Testis (tissue), 3 donors: Measurements from ENCODE around the gene SSTR4. TPM values are rescaled to one million over a fixed set of nuclear protein-coding genes. Genes with fewer than 3 reads are reported as not detected.

Experiments
- DNase-seq: peaks from one replicate; pipeline ENCODE4 v3.0.0-alpha.2; 2019
- H3K27ac ChIP-seq, 2 donors: fragments of 200-600 bp; sonication (generic); one replicate each; pipeline ENCODE4 v1.5.1; 2019
- H3K27me3 ChIP-seq: fragments of 200-600 bp; sonication (generic); one replicate; pipeline ENCODE4 v1.5.1; 2019
- H3K36me3 ChIP-seq: fragments of 200-600 bp; sonication (generic); one replicate; pipeline ENCODE4 v1.5.1; 2017; ENCODE audit warnings: low read depth; ENCODE audit errors: missing control alignments
- H3K4me1 ChIP-seq: fragments of 200-600 bp; sonication (generic); one replicate; pipeline ENCODE4 v1.5.1; 2019
- H3K4me3 ChIP-seq, 2 donors: fragments of 200-600 bp; sonication (generic); one replicate each; pipeline ENCODE4 v1.5.1; 2017 to 2019
- H3K9me3 ChIP-seq: fragments of 200-600 bp; sonication (generic); one replicate; pipeline ENCODE4 v1.5.1; 2017
- CTCF ChIP-seq, 3 experiments: fragments of 450-650 bp in 2 of 3; fragments of 200-600 bp in 1 of 3; sonication (generic) in 1 of 3; IDR thresholded peaks; one replicate each; pipeline ENCODE4 v1.5.1; 2016 to 2019; ENCODE audit warnings: antibody characterized with exemption in 3 of 3, mild to moderate bottlenecking in 2 of 3, moderate library complexity in 1 of 3
- POLR2A ChIP-seq: fragments of 450-650 bp; IDR thresholded peaks from one replicate; pipeline ENCODE4 v1.6.1; 2017; ENCODE audit warnings: antibody characterized with exemption, mild to moderate bottlenecking, moderate library complexity
- WGBS, 2 donors: methylation state at CpG; one replicate each; pipeline ENCODE4 v1.1.5; 2018; 5-methylcytosine and 5-hydroxymethylcytosine counted together
- intact Hi-C: fragments of 100-400 bp; cut with DNase I; formaldehyde crosslinking; loops from one replicate; pipeline ENCODE4 v1.15.1; 2023; ENCODE audit warnings: low total_unique reads
- polyA plus RNA-seq: library from polyadenylated mRNA; stranded (reverse); fragments of 350-450 nt; fragmentation: Illumina TruSeq; extraction: RNeasy Lipid Tissue Mini Kit (QIAGEN cat#74804); gene quantifications from one replicate; pipeline ENCODE4 v1.2.3, GENCODE V29; 2014; ENCODE audit warnings: low read depth, low replicate concordance; ENCODE audit not compliant: insufficient read depth
- total RNA-seq, 2 donors: library from RNA; depleted of rRNA; stranded (reverse); fragments of >200 nt; gene quantifications; one replicate each; pipeline ENCODE4 v1.2.3, GENCODE V29; 2016

The SSTR4 gene
- total and polyA plus RNA-seq, 3 donors from 2014 or later: 0.55 TPM; not detected in 2

- intact Hi-C loops: no loop called here
- TF ChIP-seq POLR2A: no peak
- no peak for TF ChIP-seq CTCF (IDR thresholded peaks at IDR 0.05)
These were observed 16.7 kb upstream of the SSTR4 start for GRCh38 chr20:23018432-23018831.

DNA sequence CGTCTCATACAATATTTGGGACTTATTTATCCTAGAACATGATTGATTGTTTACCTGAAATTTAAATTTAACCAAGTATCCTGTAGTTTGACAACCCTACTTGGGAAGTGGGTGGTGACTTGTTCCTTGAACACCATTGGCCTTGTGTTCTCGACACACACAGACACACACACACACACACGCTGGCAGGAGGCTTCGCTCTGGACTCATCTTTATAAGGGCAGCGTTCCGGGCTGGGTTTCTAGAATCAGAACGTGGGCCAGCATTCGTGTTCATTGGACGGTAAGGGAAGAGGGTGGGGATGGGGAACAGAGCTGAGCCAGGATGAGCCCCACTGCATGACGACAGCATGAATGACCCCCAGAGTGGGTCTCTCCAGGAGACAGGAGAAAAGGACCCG lies 16.2 kb upstream of the SSTR4 start:
- 95 to 96% methylated on average over 11 of the region's 11 CpGs for WGBS, 2 donors
- no peaks in the 10 kb centered on the region for H3K9me3 ChIP-seq
- H3K4me1 ChIP-seq: no peaks in the 10 kb centered on the region
- no peak overlapping the region for H3K27ac ChIP-seq
- DNase-seq: no peak
- intact Hi-C loops: no loop called here
- no peaks in the 10 kb centered on the region for H3K27me3 ChIP-seq
- no peaks in the 10 kb centered on the region for H3K36me3 ChIP-seq
- TF ChIP-seq POLR2A (no peak), CTCF (IDR thresholded peaks at IDR 0.05) (no peak)
- no peak overlapping the region for H3K4me3 ChIP-seq

More at GRCh38 chr20:23018432-23018831, 16.7 kb upstream of the SSTR4 start:
- Histone ChIP-seq H3K4me3 (no peak overlapping the region), H3K36me3 (no peaks in the 10 kb centered on the region), H3K27me3 (no peaks in the 10 kb centered on the region), H3K9me3 (no peaks in the 10 kb centered on the region), H3K4me1 (no peaks in the 10 kb centered on the region), H3K27ac (no peak overlapping the region)
- DNase-seq: no peak

GRCh38 chr20:23019403-23019802 lies 15.7 kb upstream of the SSTR4 start:
- intact Hi-C loops: no loop called here
- H3K4me1 ChIP-seq: no peaks in the 10 kb centered on the region
- no peaks in the 10 kb centered on the region for H3K9me3 ChIP-seq
- no peaks in the 10 kb centered on the region for H3K27me3 ChIP-seq
- DNase-seq: no peak
- TF ChIP-seq CTCF (IDR thresholded peaks at IDR 0.05) (no peak), POLR2A (no peak)
- H3K36me3 ChIP-seq: no peaks in the 10 kb centered on the region
- H3K4me3 ChIP-seq: no peak overlapping the region
- no peak overlapping the region for H3K27ac ChIP-seq
- WGBS, 2 donors: 64 to 79% methylated on average over 7 of the region's 7 CpGs

GRCh38 chr20:23020230-23021018 lies 14.7 kb upstream of the SSTR4 start:
- Histone ChIP-seq H3K4me1 (no peaks in the 10 kb centered on the region), H3K36me3 (no peaks in the 10 kb centered on the region), H3K27me3 (no peaks in the 10 kb centered on the region), H3K4me3 (no peak overlapping the region), H3K27ac (no peak overlapping the region), H3K9me3 (no peaks in the 10 kb centered on the region)
- TF ChIP-seq CTCF (IDR thresholded peaks at IDR 0.05): no peak
- no peak for TF ChIP-seq POLR2A
- intact Hi-C loops: no loop called here
- DNase-seq: no peak
- 89 to 93% methylated on average over 12 of the region's 12 CpGs for WGBS, 2 donors

- DNase-seq: no peak
- no peaks in the 10 kb centered on the region for H3K36me3 ChIP-seq
- H3K27me3 ChIP-seq: no peaks in the 10 kb centered on the region
- H3K9me3 ChIP-seq: no peaks in the 10 kb centered on the region
- H3K4me1 ChIP-seq: no peaks in the 10 kb centered on the region
- no peak overlapping the region for H3K27ac ChIP-seq
- WGBS, 2 donors: 74 to 80% methylated on average over 1 of the region's 1 CpG
- intact Hi-C loops: no loop called here
- no peak overlapping the region for H3K4me3 ChIP-seq
- no peak for TF ChIP-seq CTCF (IDR thresholded peaks at IDR 0.05)
- TF ChIP-seq POLR2A: no peak
These were observed 13.6 kb upstream of the SSTR4 start for GRCh38 chr20:23021541-23021940.
